SK-N-MC (cell line): Measurements from ENCODE around the gene RAPGEF2.

ENCODE experiments used
- EZH2 ChIP-seq: fragments of 200-600 bp; sonication (generic); IDR thresholded peaks from one replicate; pipeline ENCODE4 v1.6.1; 2017; ENCODE audit warnings: antibody characterized with exemption
- POLR2AphosphoS5 ChIP-seq: IDR thresholded peaks from 2 replicates; pipeline ENCODE4 v1.6.1; 2012; ENCODE audit warnings: mild to moderate bottlenecking, low read depth, low read length, borderline replicate concordance

DNA sequence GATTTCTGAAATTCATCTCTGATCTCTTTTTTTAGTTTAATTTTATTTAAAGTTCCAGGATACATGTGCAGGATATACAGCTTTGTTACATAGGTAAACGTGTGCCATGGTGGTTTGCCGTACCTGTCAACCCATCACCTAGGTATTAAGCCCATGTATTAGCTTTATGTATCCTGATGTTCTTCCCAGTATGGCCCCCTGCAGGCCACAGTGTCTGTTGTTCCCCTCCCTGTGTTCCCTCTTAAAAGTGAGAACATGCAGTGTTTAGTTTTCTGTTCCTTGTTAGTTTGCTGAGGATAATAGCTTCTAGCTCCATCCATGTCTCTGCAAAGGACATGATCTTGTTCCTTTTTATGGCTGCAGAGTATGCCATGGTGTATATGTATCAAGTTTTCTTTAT is 153.2 kb downstream of the RAPGEF2 start:
- no peak for TF ChIP-seq POLR2AphosphoS5
- no peak for TF ChIP-seq EZH2
